GM21529 (cell line): ENCODE measurements around the gene PPP1R13L.
"Not testable (repeated sequence)": the region's sequence is repeated elsewhere in the genome, so short reads cannot be mapped to it uniquely, and the experiment has no call there.

ENCODE experiments used
- ATAC-seq: cut with Tn5 transposase; IDR thresholded peaks from one replicate; pipeline ENCODE4 v1.9.1; 2021; ENCODE audit not compliant: unreplicated experiment

Gene PPP1R13L

GRCh38 chr19:45437328-45437727 is 32.5 kb upstream of the PPP1R13L start:
- ATAC-seq, result no peak

- not testable (repeated sequence) for ATAC-seq
Observed at GRCh38 chr19:45432543-45432942, 27.7 kb upstream of the PPP1R13L start.

GRCh38 chr19:45431008-45431407 is 26.1 kb upstream of the PPP1R13L start:
- not testable (repeated sequence) for ATAC-seq

- ATAC-seq, result not testable (repeated sequence)
Observed at GRCh38 chr19:45429896-45430295, 25.0 kb upstream of the PPP1R13L start.

- no peak for ATAC-seq
Observed at GRCh38 chr19:45428384-45429231, 23.7 kb upstream of the PPP1R13L start.

- ATAC-seq, result peak; percentile 9
Observed at GRCh38 chr19:45424191-45425058, 19.6 kb upstream of the PPP1R13L start.

GRCh38 chr19:45423589-45424190 is 18.8 kb upstream of the PPP1R13L start, which contains the start of gene ERCC1:
Gene ERCC1 (minus strand): TSS chr19:45423917. CDS start chr19:45423374, 543 bp downstream.
- peak; percentile 63 for ATAC-seq

- ATAC-seq, result no peak
Observed at GRCh38 chr19:45423033-45423588, 18.2 kb upstream of the PPP1R13L start.

- no peak for ATAC-seq
Observed at GRCh38 chr19:45421947-45422498, 17.2 kb upstream of the PPP1R13L start.

- ATAC-seq, result no peak
Observed at GRCh38 chr19:45420871-45421270, 16.0 kb upstream of the PPP1R13L start.

GRCh38 chr19:45420356-45420755 is 15.5 kb upstream of the PPP1R13L start:
- ATAC-seq, result no peak

GRCh38 chr19:45419895-45420294 is 15.0 kb upstream of the PPP1R13L start:
- ATAC-seq, result no peak

- peak; percentile 50 for ATAC-seq
Observed at GRCh38 chr19:45419396-45419795, 14.5 kb upstream of the PPP1R13L start.

- ATAC-seq, result no peak
Observed at GRCh38 chr19:45418802-45419201, 13.9 kb upstream of the PPP1R13L start.

- ATAC-seq, result no peak
Observed at GRCh38 chr19:45417151-45417550, 12.3 kb upstream of the PPP1R13L start.

- no peak for ATAC-seq
Observed at GRCh38 chr19:45414468-45414867, 9.6 kb upstream of the PPP1R13L start.

- no peak for ATAC-seq
Observed at GRCh38 chr19:45413497-45413896, 8.6 kb upstream of the PPP1R13L start.

- not testable (repeated sequence) for ATAC-seq
Observed at GRCh38 chr19:45410330-45410729, 5.5 kb upstream of the PPP1R13L start.

GRCh38 chr19:45409557-45409920 is 4.7 kb upstream of the PPP1R13L start:
- ATAC-seq, result no peak

GRCh38 chr19:45408830-45409556 is 4.1 kb upstream of the PPP1R13L start:
- ATAC-seq, result no peak
